Karpas-422 (cell line): Measurements from ENCODE around the gene SRPRB. TPM values are rescaled to one million over a fixed set of nuclear protein-coding genes. Genes with fewer than 3 reads are reported as not detected.

Source experiments
- DNase-seq: peaks from one replicate; pipeline ENCODE4 v3.0.0-alpha.2; 2015
- H2AFZ ChIP-seq: fragments of 200-600 bp; sonication (generic); 2 replicates; pipeline ENCODE4 v1.6.1; 2014; ENCODE audit warnings: antibody characterized with exemption, low read length, mixed read lengths
- H3K27ac ChIP-seq: fragments of 200-600 bp; sonication (generic); 2 replicates; pipeline ENCODE4 v1.5.1; 2014; ENCODE audit warnings: mild to moderate bottlenecking, low read length, moderate library complexity
- H3K27me3 ChIP-seq: fragments of 200-600 bp; sonication (generic); 2 replicates; pipeline ENCODE4 v1.6.1; 2014; ENCODE audit warnings: low read length, mixed read lengths
- H3K36me3 ChIP-seq: fragments of 200-600 bp; sonication (generic); 2 replicates; pipeline ENCODE4 v1.6.1; 2014; ENCODE audit warnings: low read length, mixed read lengths; ENCODE audit not compliant: insufficient read depth
- H3K4me1 ChIP-seq: fragments of 200-600 bp; sonication (generic); 2 replicates; pipeline ENCODE4 v1.6.1; 2014; ENCODE audit warnings: mild to moderate bottlenecking, low read length, mixed read lengths
- H3K4me2 ChIP-seq: fragments of 200-600 bp; sonication (generic); 2 replicates; pipeline ENCODE4 v1.6.1; 2014; ENCODE audit warnings: low read length, low read depth, mild to moderate bottlenecking; ENCODE audit not compliant: poor library complexity, severe bottlenecking
- H3K4me3 ChIP-seq: fragments of 200-600 bp; sonication (generic); 2 replicates; pipeline ENCODE4 v1.5.1; 2014; ENCODE audit warnings: mild to moderate bottlenecking, antibody characterized with exemption, low read length, mixed read lengths
- H3K79me2 ChIP-seq: fragments of 200-600 bp; sonication (generic); 2 replicates; pipeline ENCODE4 v1.6.1; 2014; ENCODE audit warnings: mild to moderate bottlenecking, low read length, mixed read lengths
- H3K9ac ChIP-seq: fragments of 200-600 bp; sonication (generic); 2 replicates; pipeline ENCODE4 v1.6.0; 2014; ENCODE audit warnings: low read length
- H3K9me2 ChIP-seq: fragments of 200-600 bp; sonication (generic), shearing (Covaris generic); replicated peaks from 2 replicates; pipeline ENCODE4 v1.6.0; 2014; ENCODE audit warnings: mild to moderate bottlenecking, low read length, moderate library complexity; ENCODE audit not compliant: insufficient read depth
- H3K9me3 ChIP-seq: fragments of 300-700, 200-600 bp; sonication (generic); 2 replicates; pipeline ENCODE4 v1.6.1; 2014; ENCODE audit warnings: low read length, mixed read lengths
- H4K20me1 ChIP-seq: fragments of 200-600 bp; sonication (generic); 2 replicates; pipeline ENCODE4 v1.6.1; 2014; ENCODE audit warnings: mild to moderate bottlenecking, antibody characterized with exemption, low read length, low read depth; ENCODE audit not compliant: insufficient read depth
- total RNA-seq: library from RNA; depleted of rRNA; stranded (reverse); fragments of >200 nt; shearing (Covaris generic); gene quantifications from 2 replicates; pipeline ENCODE4 v1.2.3, GENCODE V29; 2014; ENCODE audit warnings: low replicate concordance

The SRPRB gene
- total RNA-seq, 1 experiment from 2014 or later = 85.7 TPM

GRCh38 chr3:133857767-133858166 is 52.2 kb downstream of the SRPRB start:
- no peaks in the 10 kb centered on the region for H3K36me3 ChIP-seq
- no peaks in the 10 kb centered on the region for H3K9me3 ChIP-seq
- H3K79me2 ChIP-seq = no peaks in the 10 kb centered on the region
- no peak overlapping the region for H3K27ac ChIP-seq
- H3K4me2 ChIP-seq = no peak overlapping the region
- no peaks in the 10 kb centered on the region for H4K20me1 ChIP-seq
- no peak for DNase-seq
- H3K4me1 ChIP-seq = no peaks in the 10 kb centered on the region
- no peak overlapping the region for H3K9ac ChIP-seq
- no peaks in the 10 kb centered on the region for H3K27me3 ChIP-seq
- no peak overlapping the region for H3K4me3 ChIP-seq
- no peaks in the 10 kb centered on the region for H3K9me2 ChIP-seq
- no peak overlapping the region for H2AFZ ChIP-seq

- Histone ChIP-seq H3K36me3 (no peaks in the 10 kb centered on the region), H3K4me3 (no peak overlapping the region), H3K27me3 (no peaks in the 10 kb centered on the region), H3K9ac (no peak overlapping the region), H3K9me3 (no peaks in the 10 kb centered on the region), H3K4me1 (no peaks in the 10 kb centered on the region), H2AFZ (no peak overlapping the region), H3K9me2 (no peaks in the 10 kb centered on the region), H3K4me2 (no peak overlapping the region), H4K20me1 (no peaks in the 10 kb centered on the region), H3K27ac (no peak overlapping the region), H3K79me2 (no peaks in the 10 kb centered on the region)
- no peak for DNase-seq
Observed at GRCh38 chr3:133859381-133860234, 54.0 kb downstream of the SRPRB start.

- no peaks in the 10 kb centered on the region for H3K36me3 ChIP-seq
- no peak overlapping the region for H3K9ac ChIP-seq
- no peaks in the 10 kb centered on the region for H3K79me2 ChIP-seq
- no peaks in the 10 kb centered on the region for H3K9me2 ChIP-seq
- H2AFZ ChIP-seq = no peak overlapping the region
- no peak overlapping the region for H3K4me3 ChIP-seq
- H3K27ac ChIP-seq = no peak overlapping the region
- no peaks in the 10 kb centered on the region for H3K27me3 ChIP-seq
- H3K4me1 ChIP-seq = no peaks in the 10 kb centered on the region
- H4K20me1 ChIP-seq = no peaks in the 10 kb centered on the region
- no peak overlapping the region for H3K4me2 ChIP-seq
- DNase-seq = no peak
- no peaks in the 10 kb centered on the region for H3K9me3 ChIP-seq
Observed at GRCh38 chr3:133860519-133860918, 54.9 kb downstream of the SRPRB start.

GRCh38 chr3:133862161-133862560 is 56.5 kb downstream of the SRPRB start:
- no peak overlapping the region for H3K4me2 ChIP-seq

GRCh38 chr3:133863911-133864310 is 58.3 kb downstream of the SRPRB start:
- no peak for DNase-seq
- Histone ChIP-seq H3K27ac (no peak overlapping the region), H3K79me2 (no peaks in the 10 kb centered on the region), H3K4me3 (no peak overlapping the region), H3K9me2 (no peaks in the 10 kb centered on the region), H3K4me1 (no peaks in the 10 kb centered on the region), H2AFZ (no peak overlapping the region), H3K36me3 (no peaks in the 10 kb centered on the region), H3K9me3 (no peaks in the 10 kb centered on the region), H3K9ac (no peak overlapping the region), H3K27me3 (no peaks in the 10 kb centered on the region), H4K20me1 (no peaks in the 10 kb centered on the region), H3K4me2 (no peak overlapping the region)

More at GRCh38 chr3:133862161-133862560, 56.5 kb downstream of the SRPRB start:
- Histone ChIP-seq H3K9me3 (no peaks in the 10 kb centered on the region), H3K9ac (no peak overlapping the region), H2AFZ (no peak overlapping the region), H3K4me3 (no peak overlapping the region), H3K79me2 (no peaks in the 10 kb centered on the region), H3K27me3 (no peaks in the 10 kb centered on the region), H4K20me1 (no peaks in the 10 kb centered on the region), H3K36me3 (no peaks in the 10 kb centered on the region), H3K9me2 (no peaks in the 10 kb centered on the region), H3K4me1 (no peaks in the 10 kb centered on the region), H3K27ac (no peak overlapping the region)
- DNase-seq = no peak

GRCh38 chr3:133864616-133865015 is 59.0 kb downstream of the SRPRB start:
- H4K20me1 ChIP-seq = no peaks in the 10 kb centered on the region
- H3K27ac ChIP-seq = no peak overlapping the region
- no peak for DNase-seq
- H3K79me2 ChIP-seq = no peaks in the 10 kb centered on the region
- H3K9me2 ChIP-seq = no peaks in the 10 kb centered on the region
- no peak overlapping the region for H2AFZ ChIP-seq
- no peak overlapping the region for H3K4me2 ChIP-seq
- H3K36me3 ChIP-seq = no peaks in the 10 kb centered on the region
- no peaks in the 10 kb centered on the region for H3K9me3 ChIP-seq
- no peak overlapping the region for H3K4me3 ChIP-seq
- H3K4me1 ChIP-seq = no peaks in the 10 kb centered on the region
- no peak overlapping the region for H3K9ac ChIP-seq
- no peaks in the 10 kb centered on the region for H3K27me3 ChIP-seq

GRCh38 chr3:133865136-133865855 is 59.7 kb downstream of the SRPRB start:
- H3K4me3 ChIP-seq = no peak overlapping the region
- H3K36me3 ChIP-seq = no peaks in the 10 kb centered on the region
- H3K9ac ChIP-seq = no peak overlapping the region
- no peaks in the 10 kb centered on the region for H4K20me1 ChIP-seq
- H2AFZ ChIP-seq = no peak overlapping the region
- H3K79me2 ChIP-seq = no peaks in the 10 kb centered on the region
- no peak overlapping the region for H3K4me2 ChIP-seq
- no peaks in the 10 kb centered on the region for H3K27me3 ChIP-seq
- no peaks in the 10 kb centered on the region for H3K9me3 ChIP-seq
- DNase-seq = peak; percentile 48
- H3K4me1 ChIP-seq = no peaks in the 10 kb centered on the region
- H3K9me2 ChIP-seq = no peaks in the 10 kb centered on the region
- H3K27ac ChIP-seq = no peak overlapping the region

GRCh38 chr3:133866141-133866540 is 60.5 kb downstream of the SRPRB start:
- Histone ChIP-seq H3K9me3 (no peaks in the 10 kb centered on the region), H3K4me3 (no peak overlapping the region)
- DNase-seq = no peak

More at GRCh38 chr3:133866141-133866540, 60.5 kb downstream of the SRPRB start:
- Histone ChIP-seq H3K27ac (no peak overlapping the region), H3K9me2 (no peaks in the 10 kb centered on the region), H4K20me1 (no peaks in the 10 kb centered on the region), H3K4me2 (no peak overlapping the region), H3K36me3 (no peaks in the 10 kb centered on the region), H3K9ac (no peak overlapping the region), H3K4me1 (no peaks in the 10 kb centered on the region), H2AFZ (no peak overlapping the region), H3K27me3 (no peaks in the 10 kb centered on the region), H3K79me2 (no peaks in the 10 kb centered on the region)
